Lung (tissue), 12 donors: Measurements from ENCODE around the gene GLYATL3. TPM values are rescaled to one million over a fixed set of nuclear protein-coding genes. Genes with fewer than 3 reads are reported as not detected.

ENCODE experiments used
- ATAC-seq: fragments of 200-7000 bp; cut with Tn5 transposase; one replicate; pipeline ENCODE4 v1.9.1; 2020; ENCODE audit warnings: moderate number of reproducible peaks; ENCODE audit not compliant: insufficient read depth, low FRiP score
- DNase-seq, 3 donors: peaks; one replicate each; pipeline ENCODE4 v3.0.0-alpha.2; 2013 to 2017
- H3K27ac ChIP-seq, 2 donors: one replicate each; pipeline ENCODE4 v1.5.1; 2013; ENCODE audit warnings: mild to moderate bottlenecking in 2 of 2, moderate library complexity in 2 of 2, control low read depth in 1 of 2, inconsistent platforms in 1 of 2, low read depth in 1 of 2, low read length in 1 of 2
- H3K27me3 ChIP-seq, 3 donors: one replicate each; pipeline ENCODE4 v1.5.1; 2013; ENCODE audit warnings: low read length in 2 of 3; ENCODE audit not compliant: control insufficient read depth in 3 of 3, insufficient read depth in 3 of 3
- H3K36me3 ChIP-seq, 4 donors: one replicate each; pipeline ENCODE4 v1.5.1; 2013; ENCODE audit warnings: low read length in 4 of 4, mild to moderate bottlenecking in 1 of 4, moderate library complexity in 1 of 4; ENCODE audit not compliant: control insufficient read depth in 4 of 4, insufficient read depth in 4 of 4
- H3K4me1 ChIP-seq, 5 donors: one replicate each; pipeline ENCODE4 v1.5.1; 2013; ENCODE audit warnings: low read length in 5 of 5, mild to moderate bottlenecking in 2 of 5, moderate library complexity in 1 of 5; ENCODE audit not compliant: control insufficient read depth in 5 of 5, insufficient read depth in 5 of 5
- H3K4me3 ChIP-seq: one replicate; pipeline ENCODE4 v1.5.1; 2013; ENCODE audit warnings: mild to moderate bottlenecking, control low read depth, moderate library complexity
- H3K9ac ChIP-seq, 2 donors: one replicate each; pipeline ENCODE4 v1.5.1; 2013; ENCODE audit warnings: low read length in 2 of 2, control low read depth in 1 of 2; ENCODE audit not compliant: insufficient read depth in 1 of 2
- H3K9me3 ChIP-seq, 4 donors: one replicate each; pipeline ENCODE4 v1.5.1; 2013; ENCODE audit warnings: low read length in 3 of 4, mild to moderate bottlenecking in 1 of 4, moderate library complexity in 1 of 4; ENCODE audit not compliant: control insufficient read depth in 4 of 4, insufficient read depth in 3 of 4
- WGBS, 2 donors: extraction: QIAGEN DNeasy Blood & Tissue Kit; methylation state at CpG; one replicate each; pipeline ENCODE4 v1.1.7; 2013; 5-methylcytosine and 5-hydroxymethylcytosine counted together
- polyA plus RNA-seq, 2 donors: library from polyadenylated mRNA; stranded (reverse); fragments of 200-250 nt; gene quantifications; one replicate each; pipeline ENCODE4 v1.2.1, GENCODE V29; 2013
- total RNA-seq, 2 donors: library from RNA; depleted of rRNA in 1 of 2; stranded (reverse); fragments of >200 nt in 1 of 2; gene quantifications; one replicate each; pipeline ENCODE4 v1.2.1, GENCODE V29; 2014 to 2021
- TF ChIP-seq, protein P1 (sequence below): IDR thresholded peaks from 2 replicates; pipeline ENCODE4 v1.5.1; 2012; ENCODE audit warnings: mild to moderate bottlenecking; ENCODE audit errors: control extremely low read depth, extremely low read depth
- donor health status: control.
- donor health status: control.
- donor health status: Bipolar disorder and iron deficiency.
- donor health status: healthy.
- donor health status: DM: yes; HTN: yes; CAD: no.

Gene GLYATL3
- total and polyA plus RNA-seq, 4 donors: not detected

DNA sequence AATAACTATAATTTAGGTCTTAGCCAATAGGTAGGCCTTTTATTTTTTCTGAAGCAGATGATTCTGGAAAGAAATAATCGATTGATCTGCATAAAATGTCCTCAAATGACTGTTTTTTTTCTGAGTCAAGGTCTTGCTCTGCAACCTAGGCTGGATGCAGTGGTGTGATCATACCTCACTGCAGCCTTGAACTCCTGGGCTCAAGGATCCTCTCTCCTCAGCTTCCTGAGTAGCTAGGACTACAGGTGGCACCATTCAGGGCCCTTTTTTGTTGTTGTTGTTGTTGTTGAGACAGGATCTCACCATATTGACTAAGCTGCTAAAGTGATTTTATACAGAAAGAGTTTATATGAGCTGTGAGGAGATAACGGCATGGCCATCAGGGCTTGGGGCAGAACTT lies 18.2 kb downstream of the GLYATL3 start:
- no peak for ATAC-seq
- no peaks in the 10 kb centered on the region for H3K9me3 ChIP-seq
- H3K9ac ChIP-seq: no peak overlapping the region
- H3K27me3 ChIP-seq: no peaks in the 10 kb centered on the region
- no peaks in the 10 kb centered on the region for H3K36me3 ChIP-seq
- H3K27ac ChIP-seq: no peak overlapping the region
- no peak overlapping the region for H3K4me3 ChIP-seq
- WGBS, 2 donors: 88 to 89% methylated on average over 2 of the region's 2 CpGs
- DNase-seq: no peak
- H3K4me1 ChIP-seq: no peaks in the 10 kb centered on the region
- TF ChIP-seq, protein P1, sequence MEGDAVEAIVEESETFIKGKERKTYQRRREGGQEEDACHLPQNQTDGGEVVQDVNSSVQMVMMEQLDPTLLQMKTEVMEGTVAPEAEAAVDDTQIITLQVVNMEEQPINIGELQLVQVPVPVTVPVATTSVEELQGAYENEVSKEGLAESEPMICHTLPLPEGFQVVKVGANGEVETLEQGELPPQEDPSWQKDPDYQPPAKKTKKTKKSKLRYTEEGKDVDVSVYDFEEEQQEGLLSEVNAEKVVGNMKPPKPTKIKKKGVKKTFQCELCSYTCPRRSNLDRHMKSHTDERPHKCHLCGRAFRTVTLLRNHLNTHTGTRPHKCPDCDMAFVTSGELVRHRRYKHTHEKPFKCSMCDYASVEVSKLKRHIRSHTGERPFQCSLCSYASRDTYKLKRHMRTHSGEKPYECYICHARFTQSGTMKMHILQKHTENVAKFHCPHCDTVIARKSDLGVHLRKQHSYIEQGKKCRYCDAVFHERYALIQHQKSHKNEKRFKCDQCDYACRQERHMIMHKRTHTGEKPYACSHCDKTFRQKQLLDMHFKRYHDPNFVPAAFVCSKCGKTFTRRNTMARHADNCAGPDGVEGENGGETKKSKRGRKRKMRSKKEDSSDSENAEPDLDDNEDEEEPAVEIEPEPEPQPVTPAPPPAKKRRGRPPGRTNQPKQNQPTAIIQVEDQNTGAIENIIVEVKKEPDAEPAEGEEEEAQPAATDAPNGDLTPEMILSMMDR: no peak

DNA sequence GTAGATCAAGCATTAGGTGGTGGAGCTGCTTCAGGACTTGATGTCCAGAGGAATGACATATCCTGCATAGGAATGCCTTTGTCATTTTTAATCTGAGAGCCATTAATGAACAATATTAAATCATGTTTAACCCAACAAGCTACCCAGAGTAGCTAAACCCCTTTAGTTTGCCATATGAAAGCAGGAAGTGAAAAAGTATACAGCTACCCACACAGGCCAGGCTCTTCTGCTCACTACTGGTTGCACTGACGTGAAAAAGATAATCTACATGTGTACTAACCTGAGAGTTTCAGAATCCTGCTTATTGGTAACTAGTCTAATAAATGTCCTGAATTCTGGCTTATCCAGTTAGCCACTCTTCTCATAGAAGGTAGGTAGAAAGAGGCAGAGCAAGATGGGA lies 19.9 kb downstream of the GLYATL3 start:
- WGBS, 2 donors: 79 to 87% methylated on average over 1 of the region's 1 CpG
- no peak for ATAC-seq
- Histone ChIP-seq H3K36me3 (no peaks in the 10 kb centered on the region), H3K27ac (no peak overlapping the region), H3K27me3 (no peaks in the 10 kb centered on the region), H3K9ac (no peak overlapping the region), H3K9me3 (no peaks in the 10 kb centered on the region), H3K4me3 (no peak overlapping the region), H3K4me1 (no peaks in the 10 kb centered on the region)
- TF ChIP-seq, protein P1: no peak
- no peak for DNase-seq

DNA sequence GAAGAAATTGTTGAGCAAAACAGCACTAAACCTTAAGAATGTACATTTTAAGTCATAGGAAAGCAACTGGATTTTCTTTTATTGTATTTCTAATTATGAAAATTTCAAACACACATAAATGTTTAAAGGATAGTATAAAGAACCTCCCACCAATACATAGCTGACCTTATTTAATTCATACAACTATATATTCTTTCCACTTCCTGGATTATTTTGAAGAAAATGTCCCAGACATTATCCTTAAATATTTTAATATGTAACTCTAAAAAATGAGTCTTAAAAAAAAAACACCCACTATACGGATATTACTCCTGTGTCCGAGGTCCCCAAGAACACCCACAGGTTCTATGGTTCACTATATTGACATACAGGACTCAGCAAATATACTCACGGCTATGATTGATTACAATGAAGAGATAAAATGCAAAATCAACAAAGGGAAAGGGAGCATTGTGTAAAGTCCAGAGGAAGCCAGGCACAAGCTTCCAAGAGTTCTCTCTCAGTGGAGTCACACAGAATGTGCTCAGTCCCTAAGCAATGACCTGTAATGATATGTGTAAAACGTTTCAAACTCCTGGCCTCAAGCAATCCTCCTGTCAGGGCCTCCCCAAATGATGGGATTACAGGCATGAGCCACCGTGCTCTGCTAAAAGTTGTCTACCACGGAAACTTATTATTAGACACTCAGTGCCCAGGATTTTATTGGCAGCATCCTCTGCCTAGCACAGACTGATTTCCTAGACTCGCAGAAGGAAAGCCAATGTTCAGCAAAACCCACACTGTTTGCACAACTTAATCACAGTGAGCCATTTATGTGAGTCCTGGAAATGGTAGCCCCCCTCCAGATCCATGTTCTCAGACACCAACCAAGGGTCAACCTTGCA lies 23.2 kb downstream of the GLYATL3 start:
- no peaks in the 10 kb centered on the region for H3K36me3 ChIP-seq
- ATAC-seq (no peak), DNase-seq (no peak)
- no peak overlapping the region for H3K9ac ChIP-seq
- H3K27me3 ChIP-seq: no peaks in the 10 kb centered on the region
- H3K9me3 ChIP-seq: no peaks in the 10 kb centered on the region
- H3K27ac ChIP-seq: no peak overlapping the region
- WGBS, 2 donors: 73 to 84% methylated on average over 7 of the region's 7 CpGs
- TF ChIP-seq, protein P1: no peak
- H3K4me1 ChIP-seq: no peaks in the 10 kb centered on the region
- no peak overlapping the region for H3K4me3 ChIP-seq
